Measurements from ENCODE around the gene CGB5.

The CGB5 gene

DNA sequence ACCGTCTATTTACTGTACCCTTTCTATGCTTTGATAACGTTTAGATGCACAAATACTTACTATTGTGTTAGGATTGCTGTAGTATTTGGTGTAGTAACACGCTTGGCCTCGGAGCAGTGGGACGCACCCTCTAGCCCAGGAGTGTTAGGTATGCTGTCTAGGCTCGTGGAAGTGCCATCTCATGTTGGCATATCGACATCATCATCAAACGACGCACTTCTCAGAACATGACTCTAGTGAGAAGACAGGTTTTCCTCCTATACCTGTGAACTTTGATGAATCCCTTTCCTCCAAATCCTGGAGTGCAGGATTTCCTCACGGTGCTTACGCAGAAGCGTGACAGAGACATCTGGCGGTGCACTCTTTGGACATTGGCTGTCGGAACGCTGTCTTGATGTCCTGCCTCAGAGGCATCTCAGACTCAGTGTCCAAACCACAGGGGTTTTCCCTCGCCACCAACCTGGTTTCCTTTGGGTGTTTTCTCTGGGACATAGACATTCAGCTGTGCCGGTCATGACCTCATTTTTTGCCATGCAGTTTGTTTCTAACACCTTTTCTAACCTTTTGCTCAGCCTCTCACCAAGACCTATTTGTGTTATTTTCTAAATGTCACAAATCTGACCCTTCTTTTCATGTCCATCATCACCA is 47.9 kb downstream of the CGB5 start:
- peaks cover 29% of the 10 kb centered on the region for H4K20me1 ChIP-seq (ENCODE audit: control insufficient read depth, insufficient read depth, low read depth, low read length)
- TF ChIP-seq, protein P1, sequence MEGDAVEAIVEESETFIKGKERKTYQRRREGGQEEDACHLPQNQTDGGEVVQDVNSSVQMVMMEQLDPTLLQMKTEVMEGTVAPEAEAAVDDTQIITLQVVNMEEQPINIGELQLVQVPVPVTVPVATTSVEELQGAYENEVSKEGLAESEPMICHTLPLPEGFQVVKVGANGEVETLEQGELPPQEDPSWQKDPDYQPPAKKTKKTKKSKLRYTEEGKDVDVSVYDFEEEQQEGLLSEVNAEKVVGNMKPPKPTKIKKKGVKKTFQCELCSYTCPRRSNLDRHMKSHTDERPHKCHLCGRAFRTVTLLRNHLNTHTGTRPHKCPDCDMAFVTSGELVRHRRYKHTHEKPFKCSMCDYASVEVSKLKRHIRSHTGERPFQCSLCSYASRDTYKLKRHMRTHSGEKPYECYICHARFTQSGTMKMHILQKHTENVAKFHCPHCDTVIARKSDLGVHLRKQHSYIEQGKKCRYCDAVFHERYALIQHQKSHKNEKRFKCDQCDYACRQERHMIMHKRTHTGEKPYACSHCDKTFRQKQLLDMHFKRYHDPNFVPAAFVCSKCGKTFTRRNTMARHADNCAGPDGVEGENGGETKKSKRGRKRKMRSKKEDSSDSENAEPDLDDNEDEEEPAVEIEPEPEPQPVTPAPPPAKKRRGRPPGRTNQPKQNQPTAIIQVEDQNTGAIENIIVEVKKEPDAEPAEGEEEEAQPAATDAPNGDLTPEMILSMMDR (IDR thresholded peaks at IDR 0.05; ENCODE audit: low read depth, low read length, poor library complexity, severe bottlenecking): no peak
- no peak for TF ChIP-seq EZH2phosphoT487 (IDR thresholded peaks at IDR 0.05; ENCODE audit: borderline replicate concordance, low read length)
- peaks cover 88% of the 10 kb centered on the region for H3K36me3 ChIP-seq (ENCODE audit: control insufficient read depth, low read length)

DNA sequence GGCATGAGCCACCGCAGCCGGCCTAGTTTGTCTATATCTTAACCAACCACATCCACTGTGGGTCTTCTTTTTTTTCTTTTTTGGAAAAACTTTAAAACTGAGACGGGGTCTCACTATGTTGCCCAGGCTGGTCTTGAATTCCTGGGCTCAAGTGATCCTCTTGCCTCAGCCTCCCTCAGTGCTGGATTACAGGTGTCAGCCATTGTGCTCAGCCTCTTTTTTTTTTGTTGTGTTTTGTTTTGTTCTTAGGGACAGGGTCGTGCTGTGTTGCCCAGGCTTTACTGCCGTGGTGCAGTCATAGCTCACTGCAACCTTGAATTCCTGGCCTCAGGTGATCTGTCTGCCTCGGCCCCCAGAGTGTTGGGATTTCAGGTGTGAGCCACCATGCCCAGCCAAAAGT is 49.0 kb downstream of the CGB5 start:
- peaks cover 82% of the 10 kb centered on the region for H3K79me2 ChIP-seq (ENCODE audit: control insufficient read depth, low read length)
- H4K20me1 ChIP-seq (ENCODE audit: control insufficient read depth, insufficient read depth, low read depth, low read length): peaks cover 17% of the 10 kb centered on the region
- H3K27me3 ChIP-seq (ENCODE audit: control insufficient read depth, low read length): no peaks in the 10 kb centered on the region
- peaks cover 87% of the 10 kb centered on the region for H3K36me3 ChIP-seq (ENCODE audit: control insufficient read depth, low read length)
- no peak overlapping the region for H3K27ac ChIP-seq (ENCODE audit: low read depth, low read length)
- no peak overlapping the region for H3K4me2 ChIP-seq (ENCODE audit: low read length)
- H3K4me3 ChIP-seq (ENCODE audit: low read length): no peak overlapping the region
- peaks cover 1% of the 10 kb centered on the region for H3K4me1 ChIP-seq (ENCODE audit: control insufficient read depth, low read length)
- H3F3A ChIP-seq (ENCODE audit: control insufficient read depth, insufficient read depth): peaks cover 11% of the 10 kb centered on the region
- no peaks in the 10 kb centered on the region for H3K9me2 ChIP-seq (replicated peaks; ENCODE audit: control insufficient read depth, low read length)
- no peaks in the 10 kb centered on the region for H3K9me3 ChIP-seq (ENCODE audit: control insufficient read depth, insufficient read depth, low read length)
- TF ChIP-seq, protein P1 (IDR thresholded peaks at IDR 0.05; ENCODE audit: low read depth, low read length, poor library complexity, severe bottlenecking): no peak
- TF ChIP-seq EZH2phosphoT487 (IDR thresholded peaks at IDR 0.05; ENCODE audit: borderline replicate concordance, low read length): no peak

More for the DNA sequence above, 47.9 kb downstream of the CGB5 start:
- Histone ChIP-seq H3K9me2 (replicated peaks; ENCODE audit: control insufficient read depth, low read length) (no peaks in the 10 kb centered on the region), H3K4me3 (ENCODE audit: low read length) (no peak overlapping the region), H3K79me2 (ENCODE audit: control insufficient read depth, low read length) (peaks cover 87% of the 10 kb centered on the region), H3F3A (ENCODE audit: control insufficient read depth, insufficient read depth) (peaks cover 3% of the 10 kb centered on the region), H3K4me1 (ENCODE audit: control insufficient read depth, low read length) (peaks cover 13% of the 10 kb centered on the region), H3K9me3 (ENCODE audit: control insufficient read depth, insufficient read depth, low read length) (no peaks in the 10 kb centered on the region), H3K27ac (ENCODE audit: low read depth, low read length) (no peak overlapping the region), H3K27me3 (ENCODE audit: control insufficient read depth, low read length) (no peaks in the 10 kb centered on the region), H3K4me2 (ENCODE audit: low read length) (no peak overlapping the region)

All from DOHH2 (cell line).